Karpas-422 (cell line): ENCODE results near the gene RAB31. TPM values are rescaled to one million over a fixed set of nuclear protein-coding genes. Genes with fewer than 3 reads are reported as not detected.

ENCODE experiments used
- DNase-seq: peaks from one replicate; pipeline ENCODE4 v3.0.0-alpha.2; 2015
- H2AFZ ChIP-seq: fragments of 200-600 bp; sonication (generic); 2 replicates; pipeline ENCODE4 v1.6.1; 2014; ENCODE audit warnings: antibody characterized with exemption, low read length, mixed read lengths
- H3K27ac ChIP-seq: fragments of 200-600 bp; sonication (generic); 2 replicates; pipeline ENCODE4 v1.5.1; 2014; ENCODE audit warnings: mild to moderate bottlenecking, low read length, moderate library complexity
- H3K27me3 ChIP-seq: fragments of 200-600 bp; sonication (generic); 2 replicates; pipeline ENCODE4 v1.6.1; 2014; ENCODE audit warnings: low read length, mixed read lengths
- H3K36me3 ChIP-seq: fragments of 200-600 bp; sonication (generic); 2 replicates; pipeline ENCODE4 v1.6.1; 2014; ENCODE audit warnings: low read length, mixed read lengths; ENCODE audit not compliant: insufficient read depth
- H3K4me1 ChIP-seq: fragments of 200-600 bp; sonication (generic); 2 replicates; pipeline ENCODE4 v1.6.1; 2014; ENCODE audit warnings: mild to moderate bottlenecking, low read length, mixed read lengths
- H3K4me2 ChIP-seq: fragments of 200-600 bp; sonication (generic); 2 replicates; pipeline ENCODE4 v1.6.1; 2014; ENCODE audit warnings: low read length, low read depth, mild to moderate bottlenecking; ENCODE audit not compliant: poor library complexity, severe bottlenecking
- H3K4me3 ChIP-seq: fragments of 200-600 bp; sonication (generic); 2 replicates; pipeline ENCODE4 v1.5.1; 2014; ENCODE audit warnings: mild to moderate bottlenecking, antibody characterized with exemption, low read length, mixed read lengths
- H3K79me2 ChIP-seq: fragments of 200-600 bp; sonication (generic); 2 replicates; pipeline ENCODE4 v1.6.1; 2014; ENCODE audit warnings: mild to moderate bottlenecking, low read length, mixed read lengths
- H3K9ac ChIP-seq: fragments of 200-600 bp; sonication (generic); 2 replicates; pipeline ENCODE4 v1.6.0; 2014; ENCODE audit warnings: low read length
- H3K9me2 ChIP-seq: fragments of 200-600 bp; sonication (generic), shearing (Covaris generic); replicated peaks from 2 replicates; pipeline ENCODE4 v1.6.0; 2014; ENCODE audit warnings: mild to moderate bottlenecking, low read length, moderate library complexity; ENCODE audit not compliant: insufficient read depth
- H3K9me3 ChIP-seq: fragments of 300-700, 200-600 bp; sonication (generic); 2 replicates; pipeline ENCODE4 v1.6.1; 2014; ENCODE audit warnings: low read length, mixed read lengths
- H4K20me1 ChIP-seq: fragments of 200-600 bp; sonication (generic); 2 replicates; pipeline ENCODE4 v1.6.1; 2014; ENCODE audit warnings: mild to moderate bottlenecking, antibody characterized with exemption, low read length, low read depth; ENCODE audit not compliant: insufficient read depth
- total RNA-seq: library from RNA; depleted of rRNA; stranded (reverse); fragments of >200 nt; shearing (Covaris generic); gene quantifications from 2 replicates; pipeline ENCODE4 v1.2.3, GENCODE V29; 2014; ENCODE audit warnings: low replicate concordance

Gene RAB31
- total RNA-seq, 1 experiment from 2014 or later, result not detected

- Histone ChIP-seq H4K20me1 (no peaks in the 10 kb centered on the region), H3K36me3 (no peaks in the 10 kb centered on the region), H3K4me2 (no peak overlapping the region), H3K9ac (no peak overlapping the region), H3K9me2 (no peaks in the 10 kb centered on the region), H3K4me3 (no peak overlapping the region), H3K9me3 (no peaks in the 10 kb centered on the region), H3K4me1 (no peaks in the 10 kb centered on the region), H3K27me3 (no peaks in the 10 kb centered on the region), H2AFZ (no peak overlapping the region), H3K27ac (no peak overlapping the region), H3K79me2 (no peaks in the 10 kb centered on the region)
- DNase-seq, result no peak
Observed at GRCh38 chr18:9804517-9805104, 96.5 kb downstream of the RAB31 start.

DNA sequence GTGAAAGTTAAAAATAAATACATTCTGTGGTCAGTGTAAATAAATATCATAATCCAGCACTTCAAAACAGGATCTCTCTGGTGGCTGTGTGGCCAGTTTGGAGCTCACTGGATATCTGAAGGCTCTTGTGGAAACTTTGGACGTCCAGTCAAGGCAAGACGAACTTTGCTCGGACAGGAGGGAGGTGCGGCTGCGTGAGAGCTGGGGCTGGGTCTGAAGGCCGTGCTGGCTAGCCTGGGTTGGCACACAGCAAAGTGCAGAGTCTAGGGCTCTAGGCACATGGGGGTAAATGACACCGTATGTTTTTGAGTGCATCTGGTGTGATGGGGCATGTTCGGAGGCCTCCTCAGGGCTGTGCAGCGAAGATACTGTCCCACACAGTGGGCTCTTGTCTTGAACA is 98.8 kb downstream of the RAB31 start:
- H3K27me3 ChIP-seq, result no peaks in the 10 kb centered on the region
- H3K4me1 ChIP-seq, result no peaks in the 10 kb centered on the region
- H3K4me3 ChIP-seq, result no peak overlapping the region
- H2AFZ ChIP-seq, result no peak overlapping the region
- no peak overlapping the region for H3K4me2 ChIP-seq
- H3K9me2 ChIP-seq, result no peaks in the 10 kb centered on the region
- H3K36me3 ChIP-seq, result no peaks in the 10 kb centered on the region
- H3K9me3 ChIP-seq, result no peaks in the 10 kb centered on the region
- H3K79me2 ChIP-seq, result no peaks in the 10 kb centered on the region
- no peak overlapping the region for H3K9ac ChIP-seq
- no peaks in the 10 kb centered on the region for H4K20me1 ChIP-seq
- no peak for DNase-seq
- H3K27ac ChIP-seq, result no peak overlapping the region

GRCh38 chr18:9808295-9809241 is 100.5 kb downstream of the RAB31 start:
- H3K4me1 ChIP-seq, result no peaks in the 10 kb centered on the region
- no peaks in the 10 kb centered on the region for H3K9me2 ChIP-seq
- no peak overlapping the region for H3K4me3 ChIP-seq
- H3K9me3 ChIP-seq, result no peaks in the 10 kb centered on the region
- no peaks in the 10 kb centered on the region for H4K20me1 ChIP-seq
- H3K79me2 ChIP-seq, result no peaks in the 10 kb centered on the region
- no peak for DNase-seq
- H3K9ac ChIP-seq, result no peak overlapping the region
- H3K27ac ChIP-seq, result no peak overlapping the region
- no peaks in the 10 kb centered on the region for H3K36me3 ChIP-seq
- no peaks in the 10 kb centered on the region for H3K27me3 ChIP-seq
- no peak overlapping the region for H2AFZ ChIP-seq
- no peak overlapping the region for H3K4me2 ChIP-seq

DNA sequence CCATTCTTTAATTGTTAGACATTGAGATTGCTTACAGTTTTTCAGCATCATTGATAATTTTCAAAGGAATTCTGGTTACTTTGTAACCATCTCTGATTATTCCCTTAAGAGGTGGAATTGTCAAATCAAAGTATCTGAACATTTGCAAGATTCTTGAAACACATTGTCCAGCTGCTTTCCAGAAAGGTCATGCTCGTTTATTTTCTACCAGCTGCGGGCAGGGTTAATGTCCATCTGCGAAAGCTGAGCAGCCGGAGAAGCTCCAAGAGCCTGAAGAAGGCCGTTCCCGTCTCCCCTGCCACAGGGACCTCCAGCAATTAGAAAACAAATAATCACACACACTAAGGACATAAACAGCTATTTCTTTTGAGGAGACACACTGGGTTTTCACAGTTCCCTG is 101.6 kb downstream of the RAB31 start:
- Histone ChIP-seq H3K79me2 (no peaks in the 10 kb centered on the region), H3K9me2 (no peaks in the 10 kb centered on the region), H3K27ac (no peak overlapping the region), H3K27me3 (no peaks in the 10 kb centered on the region), H2AFZ (no peak overlapping the region), H3K4me3 (no peak overlapping the region), H4K20me1 (no peaks in the 10 kb centered on the region), H3K9me3 (no peaks in the 10 kb centered on the region), H3K4me2 (no peak overlapping the region), H3K4me1 (no peaks in the 10 kb centered on the region), H3K36me3 (no peaks in the 10 kb centered on the region), H3K9ac (no peak overlapping the region)
- DNase-seq, result no peak

DNA sequence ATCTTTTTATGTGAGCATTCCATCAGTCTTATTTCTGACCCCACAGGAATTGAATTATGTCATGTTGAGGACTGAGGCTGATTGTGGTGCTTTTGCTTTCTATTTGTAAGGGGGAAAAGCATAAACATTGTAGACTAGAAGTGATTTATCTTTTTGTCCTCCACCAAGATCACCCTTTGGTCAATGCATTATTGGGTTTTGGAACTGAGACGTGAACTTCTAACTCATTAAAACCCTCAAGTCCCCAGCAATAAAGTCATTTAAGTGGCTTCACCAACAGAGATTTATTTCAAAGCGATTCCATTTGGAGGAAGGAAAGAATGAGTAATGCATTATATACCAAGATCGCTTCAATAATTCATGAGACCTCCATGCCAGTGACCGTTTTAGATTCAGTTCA is 102.2 kb downstream of the RAB31 start:
- H3K4me3 ChIP-seq, result no peak overlapping the region

GRCh38 chr18:9810994-9811705 is 103.0 kb downstream of the RAB31 start:
- H3K27me3 ChIP-seq, result no peaks in the 10 kb centered on the region
- no peaks in the 10 kb centered on the region for H3K9me2 ChIP-seq
- no peak overlapping the region for H3K9ac ChIP-seq
- H3K4me3 ChIP-seq, result no peak overlapping the region
- H3K27ac ChIP-seq, result no peak overlapping the region
- DNase-seq, result no peak
- no peak overlapping the region for H3K4me2 ChIP-seq
- H3K4me1 ChIP-seq, result no peaks in the 10 kb centered on the region
- no peaks in the 10 kb centered on the region for H3K9me3 ChIP-seq
- H2AFZ ChIP-seq, result no peak overlapping the region
- no peaks in the 10 kb centered on the region for H3K79me2 ChIP-seq
- no peaks in the 10 kb centered on the region for H3K36me3 ChIP-seq
- H4K20me1 ChIP-seq, result no peaks in the 10 kb centered on the region

More for the DNA sequence above, 102.2 kb downstream of the RAB31 start:
- H4K20me1 ChIP-seq, result no peaks in the 10 kb centered on the region
- no peaks in the 10 kb centered on the region for H3K9me2 ChIP-seq
- no peaks in the 10 kb centered on the region for H3K4me1 ChIP-seq
- no peak overlapping the region for H3K27ac ChIP-seq
- no peaks in the 10 kb centered on the region for H3K36me3 ChIP-seq
- no peak overlapping the region for H3K4me2 ChIP-seq
- H3K9ac ChIP-seq, result no peak overlapping the region
- no peaks in the 10 kb centered on the region for H3K9me3 ChIP-seq
- no peak overlapping the region for H2AFZ ChIP-seq
- no peaks in the 10 kb centered on the region for H3K79me2 ChIP-seq
- H3K27me3 ChIP-seq, result no peaks in the 10 kb centered on the region
- no peak for DNase-seq

DNA sequence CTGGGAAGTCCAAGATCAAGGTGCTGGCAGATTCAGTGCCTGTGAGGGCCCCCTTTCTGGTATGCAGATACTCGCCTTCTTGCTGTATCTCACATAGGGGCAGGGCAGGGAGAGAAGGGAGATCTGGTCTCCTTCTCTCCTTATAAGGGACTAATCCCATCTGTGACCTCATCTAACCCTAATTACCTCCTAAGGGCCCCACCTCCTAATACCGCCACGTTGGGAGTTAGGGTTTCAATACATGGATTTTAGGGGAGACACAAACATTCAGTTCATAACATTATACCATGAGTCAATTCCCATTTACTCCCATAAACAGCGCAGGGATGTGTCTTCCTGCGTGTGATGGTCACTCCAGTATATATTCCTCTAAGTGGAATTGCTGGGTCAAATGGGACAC is 103.9 kb downstream of the RAB31 start:
- Histone ChIP-seq H3K4me2 (no peak overlapping the region), H4K20me1 (no peaks in the 10 kb centered on the region), H2AFZ (no peak overlapping the region), H3K4me3 (no peak overlapping the region), H3K79me2 (no peaks in the 10 kb centered on the region), H3K27me3 (no peaks in the 10 kb centered on the region), H3K9ac (no peak overlapping the region), H3K36me3 (no peaks in the 10 kb centered on the region), H3K27ac (no peak overlapping the region), H3K9me3 (no peaks in the 10 kb centered on the region), H3K9me2 (no peaks in the 10 kb centered on the region), H3K4me1 (no peaks in the 10 kb centered on the region)
- no peak for DNase-seq

- no peaks in the 10 kb centered on the region for H3K79me2 ChIP-seq
- H2AFZ ChIP-seq, result no peak overlapping the region
- H3K9me3 ChIP-seq, result peaks cover 6% of the 10 kb centered on the region; the same call in 1 of the 2 replicates
- no peaks in the 10 kb centered on the region for H4K20me1 ChIP-seq
- no peak for DNase-seq
- no peak overlapping the region for H3K9ac ChIP-seq
- H3K4me3 ChIP-seq, result no peak overlapping the region
- no peaks in the 10 kb centered on the region for H3K4me1 ChIP-seq
- H3K36me3 ChIP-seq, result no peaks in the 10 kb centered on the region; the same call in 1 of the 2 replicates
- no peak overlapping the region for H3K4me2 ChIP-seq
- no peaks in the 10 kb centered on the region for H3K9me2 ChIP-seq
- 0 out of 2 replicates have a peak, but pooled peaks cover 3% of the 10 kb centered on the region for H3K27me3 ChIP-seq
- H3K27ac ChIP-seq, result no peak overlapping the region
Observed at GRCh38 chr18:9814431-9814830, 106.3 kb downstream of the RAB31 start.
